WTC11 (cell line): ENCODE results near the gene SIX4.

Source experiments
- TF ChIP-seq, protein P1 (sequence below): fragments of 250-450 bp; sonication (Bioruptor Pico); IDR thresholded peaks from 2 replicates; pipeline ENCODE4 v1.9.0; 2021; ENCODE audit warnings: mild to moderate bottlenecking
- TF ChIP-seq, protein P2 (sequence below): fragments of 200-600 bp; IDR thresholded peaks from 2 replicates; pipeline ENCODE4 v1.8.0; 2022; ENCODE audit warnings: antibody characterized with exemption

DNA sequence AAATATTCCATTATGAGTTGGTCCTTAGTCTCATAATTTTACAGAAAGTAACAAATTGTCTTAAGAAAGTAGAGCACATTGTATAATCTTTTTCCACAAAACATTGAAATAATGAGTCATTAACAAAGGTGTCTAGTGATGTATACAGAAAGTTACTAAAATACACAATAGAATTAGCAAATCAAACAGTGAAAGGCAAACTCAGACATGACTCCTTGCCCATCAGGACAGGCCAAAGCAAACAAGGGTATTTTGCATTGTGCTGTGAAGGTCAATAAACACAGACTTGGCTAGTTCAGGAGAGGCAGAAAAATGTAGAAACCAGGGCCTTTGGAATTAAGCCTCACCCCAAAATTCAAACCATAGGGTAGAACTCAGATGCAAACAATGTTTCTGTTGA is 37.3 kb downstream of the SIX4 start:
- TF ChIP-seq, protein P1, sequence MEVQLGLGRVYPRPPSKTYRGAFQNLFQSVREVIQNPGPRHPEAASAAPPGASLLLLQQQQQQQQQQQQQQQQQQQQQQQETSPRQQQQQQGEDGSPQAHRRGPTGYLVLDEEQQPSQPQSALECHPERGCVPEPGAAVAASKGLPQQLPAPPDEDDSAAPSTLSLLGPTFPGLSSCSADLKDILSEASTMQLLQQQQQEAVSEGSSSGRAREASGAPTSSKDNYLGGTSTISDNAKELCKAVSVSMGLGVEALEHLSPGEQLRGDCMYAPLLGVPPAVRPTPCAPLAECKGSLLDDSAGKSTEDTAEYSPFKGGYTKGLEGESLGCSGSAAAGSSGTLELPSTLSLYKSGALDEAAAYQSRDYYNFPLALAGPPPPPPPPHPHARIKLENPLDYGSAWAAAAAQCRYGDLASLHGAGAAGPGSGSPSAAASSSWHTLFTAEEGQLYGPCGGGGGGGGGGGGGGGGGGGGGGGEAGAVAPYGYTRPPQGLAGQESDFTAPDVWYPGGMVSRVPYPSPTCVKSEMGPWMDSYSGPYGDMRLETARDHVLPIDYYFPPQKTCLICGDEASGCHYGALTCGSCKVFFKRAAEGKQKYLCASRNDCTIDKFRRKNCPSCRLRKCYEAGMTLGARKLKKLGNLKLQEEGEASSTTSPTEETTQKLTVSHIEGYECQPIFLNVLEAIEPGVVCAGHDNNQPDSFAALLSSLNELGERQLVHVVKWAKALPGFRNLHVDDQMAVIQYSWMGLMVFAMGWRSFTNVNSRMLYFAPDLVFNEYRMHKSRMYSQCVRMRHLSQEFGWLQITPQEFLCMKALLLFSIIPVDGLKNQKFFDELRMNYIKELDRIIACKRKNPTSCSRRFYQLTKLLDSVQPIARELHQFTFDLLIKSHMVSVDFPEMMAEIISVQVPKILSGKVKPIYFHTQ = no peak
- TF ChIP-seq, protein P2, sequence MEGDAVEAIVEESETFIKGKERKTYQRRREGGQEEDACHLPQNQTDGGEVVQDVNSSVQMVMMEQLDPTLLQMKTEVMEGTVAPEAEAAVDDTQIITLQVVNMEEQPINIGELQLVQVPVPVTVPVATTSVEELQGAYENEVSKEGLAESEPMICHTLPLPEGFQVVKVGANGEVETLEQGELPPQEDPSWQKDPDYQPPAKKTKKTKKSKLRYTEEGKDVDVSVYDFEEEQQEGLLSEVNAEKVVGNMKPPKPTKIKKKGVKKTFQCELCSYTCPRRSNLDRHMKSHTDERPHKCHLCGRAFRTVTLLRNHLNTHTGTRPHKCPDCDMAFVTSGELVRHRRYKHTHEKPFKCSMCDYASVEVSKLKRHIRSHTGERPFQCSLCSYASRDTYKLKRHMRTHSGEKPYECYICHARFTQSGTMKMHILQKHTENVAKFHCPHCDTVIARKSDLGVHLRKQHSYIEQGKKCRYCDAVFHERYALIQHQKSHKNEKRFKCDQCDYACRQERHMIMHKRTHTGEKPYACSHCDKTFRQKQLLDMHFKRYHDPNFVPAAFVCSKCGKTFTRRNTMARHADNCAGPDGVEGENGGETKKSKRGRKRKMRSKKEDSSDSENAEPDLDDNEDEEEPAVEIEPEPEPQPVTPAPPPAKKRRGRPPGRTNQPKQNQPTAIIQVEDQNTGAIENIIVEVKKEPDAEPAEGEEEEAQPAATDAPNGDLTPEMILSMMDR = no peak
